Fibroblast of lung (primary cell): ENCODE results near the gene SPSB1. TPM values are rescaled to one million over a fixed set of nuclear protein-coding genes. Genes with fewer than 3 reads are reported as not detected.

Experiments used
- DNase-seq, 2 donors: peaks; one replicate each; pipeline versions ENCODE4 v3.0.0 to v3.0.0-alpha.2; 2010; ENCODE audit warnings: low read depth in 2 of 2
- H2AFZ ChIP-seq: 2 replicates; pipeline ENCODE4 v1.5.1; 2012; ENCODE audit warnings: low read length, control low read depth, inconsistent platforms
- H3K27ac ChIP-seq: 2 replicates; pipeline ENCODE4 v1.5.1; 2011; ENCODE audit warnings: low read length, control low read depth; ENCODE audit not compliant: insufficient read depth
- H3K27me3 ChIP-seq: 2 replicates; pipeline ENCODE4 v1.5.1; 2011; ENCODE audit warnings: mild to moderate bottlenecking, low read length; ENCODE audit not compliant: control insufficient read depth, insufficient read depth
- H3K36me3 ChIP-seq: 2 replicates; pipeline ENCODE4 v1.5.1; 2011; ENCODE audit warnings: low read length; ENCODE audit not compliant: control insufficient read depth, insufficient read depth
- H3K4me1 ChIP-seq: 2 replicates; pipeline ENCODE4 v1.5.1; 2011; ENCODE audit warnings: low read length; ENCODE audit not compliant: control insufficient read depth, insufficient read depth; ENCODE audit errors: extremely low read depth
- H3K4me2 ChIP-seq: 2 replicates; pipeline ENCODE4 v1.5.1; 2011; ENCODE audit warnings: low read length, control low read depth; ENCODE audit not compliant: insufficient read depth; ENCODE audit errors: extremely low read depth
- H3K4me3 ChIP-seq, 4 experiments: fragments of 200-600 bp in 1 of 4; sonication (generic) in 1 of 4; replicated peaks in 1 of 4; 2 replicates each; pipeline ENCODE4 v1.5.1; 2011 to 2016; ENCODE audit warnings: low read length in 4 of 4, low read depth in 3 of 4, mild to moderate bottlenecking in 3 of 4, control low read depth in 2 of 4, inconsistent platforms in 1 of 4, mixed read lengths in 1 of 4; ENCODE audit not compliant: insufficient read depth in 1 of 4; ENCODE audit errors: control extremely low read depth in 1 of 4
- H3K79me2 ChIP-seq: 2 replicates; pipeline ENCODE4 v1.5.1; 2012; ENCODE audit warnings: mild to moderate bottlenecking, low read length, inconsistent platforms; ENCODE audit not compliant: control insufficient read depth, insufficient read depth
- H3K9ac ChIP-seq: 2 replicates; pipeline ENCODE4 v1.5.1; 2011; ENCODE audit warnings: mild to moderate bottlenecking, low read length, control low read depth; ENCODE audit not compliant: insufficient read depth
- H3K9me3 ChIP-seq: 2 replicates; pipeline ENCODE4 v1.5.1; 2012; ENCODE audit warnings: low read depth, low read length; ENCODE audit not compliant: control insufficient read depth, insufficient read depth
- H4K20me1 ChIP-seq: 2 replicates; pipeline ENCODE4 v1.5.1; 2011; ENCODE audit warnings: low read length; ENCODE audit not compliant: control insufficient read depth, insufficient read depth; ENCODE audit errors: extremely low read depth
- CTCF ChIP-seq, 2 donors: IDR thresholded peaks in 1 of 2; conservative IDR thresholded peaks in 1 of 2; 1 replicate in 1 of 2; 2 replicates in 1 of 2; pipeline ENCODE4 v1.5.1; 2011 to 2012; ENCODE audit warnings: low read length in 2 of 2, control low read depth in 1 of 2, inconsistent platforms in 1 of 2, low read depth in 1 of 2, mild to moderate bottlenecking in 1 of 2
- EZH2 ChIP-seq: IDR thresholded peaks from 2 replicates; pipeline ENCODE4 v1.5.1; 2012; ENCODE audit warnings: low read length, control low read depth, mild to moderate bottlenecking; ENCODE audit errors: missing control alignments
- polyA plus RNA-seq, 2 donors: library from polyadenylated mRNA; depleted of rRNA in 1 of 2; stranded (reverse) in 1 of 2; unstranded in 1 of 2; fragments of >200 nt; gene quantifications; 2 replicates each; pipeline ENCODE4 v1.2.1, GENCODE V29; 2011 to 2012; ENCODE audit warnings: missing spikeins in 1 of 2
- total RNA-seq: library from RNA; depleted of rRNA; stranded (reverse); fragments of >200 nt; gene quantifications from 2 replicates; pipeline ENCODE4 v1.2.1, GENCODE V29; 2014

SPSB1 gene
- total and polyA plus RNA-seq, 2 donors (not counting 1 experiment from before 2014, with no cell fraction given) = 14.3 to 20.6 TPM

DNA sequence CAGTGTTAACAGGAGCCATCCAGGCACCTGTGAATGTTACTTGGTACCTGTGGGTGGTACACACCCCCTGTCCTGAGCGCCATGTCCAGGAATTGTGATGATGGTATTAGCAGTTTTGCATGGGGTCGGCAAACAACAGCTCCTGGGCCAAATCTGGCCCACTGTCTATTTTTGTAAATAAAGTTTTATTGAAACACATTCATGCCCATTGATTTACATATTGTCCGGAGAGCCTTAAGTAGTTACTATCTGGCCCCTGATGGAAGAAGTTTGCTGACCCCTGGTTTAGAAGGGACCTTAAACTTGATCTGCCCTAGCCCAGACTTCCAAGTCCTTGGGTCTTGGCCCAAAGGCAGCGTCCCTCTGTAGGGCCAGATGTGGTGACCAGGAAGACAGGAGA, 58.3 kb downstream of the SPSB1 start:
- Histone ChIP-seq H3K9ac (no peak overlapping the region), H3K79me2 (peaks cover 56% of the 10 kb centered on the region), H3K4me2 (no peak overlapping the region), H3K27me3 (no peaks in the 10 kb centered on the region), H2AFZ (no peak overlapping the region), H3K4me3 (no peak overlapping the region), H3K4me1 (peaks cover 17% of the 10 kb centered on the region), H4K20me1 (peaks cover 3% of the 10 kb centered on the region), H3K36me3 (peaks cover 10% of the 10 kb centered on the region), H3K27ac (peak overlapping the region; percentile 53), H3K9me3 (no peaks in the 10 kb centered on the region)
- no peak for DNase-seq
- TF ChIP-seq EZH2 = no peak
- TF ChIP-seq CTCF (conservative IDR thresholded peaks at IDR 0.05 in 1 of 2, IDR thresholded peaks at IDR 0.05 in 1 of 2; ENCODE audit: low read depth in 1 of 2, low read length in 2 of 2) = no peak

GRCh38 chr1:9351654-9352271, 59.1 kb downstream of the SPSB1 start:
- no peak for TF ChIP-seq CTCF (conservative IDR thresholded peaks at IDR 0.05 in 1 of 2, IDR thresholded peaks at IDR 0.05 in 1 of 2; ENCODE audit: low read depth in 1 of 2, low read length in 2 of 2)
- TF ChIP-seq EZH2 = no peak
- Histone ChIP-seq H3K4me2 (no peak overlapping the region), H4K20me1 (peaks cover 3% of the 10 kb centered on the region), H3K4me1 (peaks cover 17% of the 10 kb centered on the region), H3K9me3 (no peaks in the 10 kb centered on the region), H3K27me3 (no peaks in the 10 kb centered on the region), H2AFZ (no peak overlapping the region), H3K79me2 (peaks cover 59% of the 10 kb centered on the region), H3K27ac (no peak overlapping the region), H3K4me3 (no peak overlapping the region), H3K9ac (no peak overlapping the region), H3K36me3 (peaks cover 17% of the 10 kb centered on the region)
- no peak for DNase-seq

DNA sequence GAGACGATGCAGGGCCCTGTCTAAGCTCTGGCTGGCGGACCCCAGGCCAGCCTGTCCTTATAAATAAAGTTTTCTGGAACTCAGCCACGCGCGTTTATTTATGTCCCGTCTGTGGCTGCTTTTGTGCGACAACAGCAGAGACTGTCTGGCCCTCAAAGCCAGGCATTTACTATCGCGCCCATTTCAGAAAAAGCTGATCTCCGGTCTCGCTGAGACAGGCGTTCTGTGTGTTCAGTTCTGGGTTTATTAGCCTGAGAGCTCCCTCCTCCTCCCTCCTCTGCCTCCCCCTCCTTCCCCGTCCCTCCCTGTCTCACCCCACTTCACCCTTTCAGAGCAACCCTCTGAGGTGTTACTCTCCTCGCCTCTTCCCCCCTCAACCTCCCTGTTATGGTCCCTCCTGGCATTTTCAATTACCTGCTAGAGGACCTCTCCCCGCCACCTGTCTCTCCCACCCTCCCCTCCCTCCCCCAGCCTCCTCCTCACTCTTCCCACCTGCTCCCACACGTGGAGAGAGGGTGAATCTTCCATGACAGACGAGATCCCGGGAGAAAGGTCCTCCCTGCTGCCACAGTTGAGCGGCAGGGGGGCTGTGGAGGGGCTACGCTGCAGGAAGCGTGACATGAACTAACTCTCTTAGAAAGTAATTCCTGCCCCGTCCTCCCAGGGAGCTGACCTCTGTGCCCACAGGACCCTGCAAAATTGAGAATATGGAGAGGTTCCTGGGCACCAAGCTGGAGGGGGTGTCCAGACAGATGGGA, 59.9 kb downstream of the SPSB1 start:
- no peak overlapping the region for H3K4me2 ChIP-seq
- no peak overlapping the region for H3K4me3 ChIP-seq
- H3K4me1 ChIP-seq = peaks cover 17% of the 10 kb centered on the region
- H3K27me3 ChIP-seq = no peaks in the 10 kb centered on the region
- peaks cover 3% of the 10 kb centered on the region for H4K20me1 ChIP-seq
- H3K36me3 ChIP-seq = peaks cover 20% of the 10 kb centered on the region
- DNase-seq = no peak
- H3K9ac ChIP-seq = no peak overlapping the region
- TF ChIP-seq CTCF (conservative IDR thresholded peaks at IDR 0.05 in 1 of 2, IDR thresholded peaks at IDR 0.05 in 1 of 2; ENCODE audit: low read depth in 1 of 2, low read length in 2 of 2) = no peak
- no peak for TF ChIP-seq EZH2
- H2AFZ ChIP-seq = no peak overlapping the region
- peaks cover 66% of the 10 kb centered on the region for H3K79me2 ChIP-seq
- no peak overlapping the region for H3K27ac ChIP-seq
- H3K9me3 ChIP-seq = no peaks in the 10 kb centered on the region
